Effector CD4-positive, alpha-beta T cell (primary cell): Measurements from ENCODE around the gene TBCK.
"Not testable (repeated sequence)": the region's sequence is repeated elsewhere in the genome, so short reads cannot be mapped to it uniquely, and the experiment has no call there.

Experiments
- DNase-seq: peaks from one replicate; pipeline ENCODE4 v3.0.0-alpha.2; 2020

The TBCK gene

DNA sequence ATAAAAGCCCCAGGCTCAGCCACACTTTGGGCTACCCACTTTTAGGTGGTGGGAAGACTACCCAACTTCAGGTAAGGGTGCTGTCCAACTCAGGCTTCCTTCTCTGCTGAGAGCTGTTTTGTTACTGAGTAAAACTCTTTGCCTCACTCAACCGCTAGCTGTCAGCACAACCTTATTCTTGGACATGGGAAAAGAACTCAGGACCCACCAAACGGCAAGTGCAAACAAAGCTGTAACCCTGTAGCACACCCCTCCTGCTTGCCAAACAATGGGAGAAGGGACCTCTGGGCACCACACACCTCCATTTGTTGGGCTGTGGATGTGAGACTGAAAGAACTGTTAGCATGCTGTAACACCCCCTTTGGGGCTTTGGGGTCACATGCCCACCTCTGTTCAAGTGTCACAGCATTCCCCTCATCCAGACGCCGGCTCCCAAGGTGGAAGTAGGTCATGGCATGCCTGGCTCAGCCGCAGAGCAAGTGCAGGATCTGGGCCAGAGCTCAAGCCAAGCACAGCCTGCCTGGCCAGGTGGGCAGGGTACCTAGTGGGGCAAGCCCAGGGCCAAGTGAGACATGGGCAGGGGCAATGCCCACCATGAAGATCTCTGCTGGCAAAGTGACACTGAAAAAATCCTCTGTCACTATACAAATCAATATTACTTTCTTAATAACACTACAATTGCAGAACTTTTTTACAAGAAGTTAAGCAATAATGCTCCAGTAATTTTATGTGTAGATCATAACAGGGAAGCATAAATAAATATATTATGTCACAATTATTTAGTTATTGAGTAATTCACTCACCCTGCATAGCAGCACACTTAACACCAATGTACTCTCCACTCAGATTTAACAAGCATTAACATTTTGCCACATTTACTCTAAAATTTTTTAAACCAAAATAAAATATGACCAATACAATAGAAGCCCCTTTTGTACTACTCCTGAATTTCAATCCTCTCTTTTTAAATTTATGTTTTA lies 107.2 kb downstream of the TBCK start:
- no peak for DNase-seq

GRCh38 chr4:106201373-106201772 lies 114.6 kb downstream of the TBCK start:
- no peak for DNase-seq

GRCh38 chr4:106195435-106195950 lies 120.5 kb downstream of the TBCK start:
- DNase-seq = no peak

DNA sequence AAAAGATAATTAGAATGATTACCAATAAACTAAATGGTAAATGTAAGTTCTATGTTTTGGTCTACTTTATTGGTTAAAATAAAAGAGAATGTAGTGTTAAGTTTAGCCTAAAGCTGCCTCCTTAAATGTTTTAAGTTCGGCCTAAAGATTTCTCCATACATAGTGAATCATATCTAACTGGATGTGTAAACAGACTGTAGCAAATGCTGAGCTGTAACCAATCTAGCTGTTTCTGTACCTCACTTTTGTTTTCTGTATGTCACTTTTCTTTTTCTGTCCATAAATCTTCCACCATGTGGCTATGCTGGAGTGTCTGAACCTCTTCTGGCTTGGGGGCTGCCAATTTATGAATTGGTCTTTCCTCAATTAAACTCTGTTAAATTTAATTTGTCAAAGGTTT lies 121.2 kb downstream of the TBCK start:
- DNase-seq = no peak

DNA sequence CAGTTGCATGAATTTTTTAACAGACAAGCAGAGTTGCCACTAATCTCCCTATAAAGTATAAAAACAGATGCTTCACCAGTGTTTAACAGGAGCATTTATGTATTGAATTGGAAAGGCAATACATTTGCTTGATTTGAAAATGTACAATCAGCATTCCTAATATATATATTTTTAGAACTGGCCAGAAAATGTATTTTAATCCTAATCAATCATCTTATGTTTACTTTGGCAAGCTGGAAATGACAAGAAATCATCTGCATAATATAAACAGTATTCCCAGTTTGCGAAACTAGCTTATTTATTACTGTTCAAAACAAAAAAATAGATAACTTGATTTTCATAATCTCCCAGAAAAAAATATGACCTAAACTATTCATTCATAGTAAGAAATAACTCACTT lies 123.9 kb downstream of the TBCK start:
- DNase-seq = no peak

- DNase-seq = no peak
Measured at GRCh38 chr4:106186201-106186600, 129.8 kb downstream of the TBCK start.

DNA sequence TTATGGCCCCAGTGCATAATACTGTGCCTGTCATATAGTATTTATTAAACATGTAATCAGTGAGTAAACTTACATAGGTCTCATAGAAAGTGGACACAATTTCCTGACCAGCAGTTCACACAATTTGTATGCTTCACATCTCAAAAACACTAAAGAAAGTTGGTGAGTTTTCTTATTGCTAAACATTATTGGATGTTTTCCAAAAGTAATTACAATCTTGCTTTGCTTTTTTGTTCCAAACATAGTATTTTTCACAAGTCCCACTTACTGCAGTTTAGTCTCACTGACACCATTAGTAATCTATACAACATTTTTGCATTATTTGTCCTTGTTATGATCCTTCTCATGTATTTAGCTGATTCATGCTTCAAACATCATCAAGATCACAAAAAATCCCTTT lies 132.5 kb downstream of the TBCK start:
- no peak for DNase-seq

GRCh38 chr4:106172861-106173260 lies 143.1 kb downstream of the TBCK start:
- DNase-seq = no peak

DNA sequence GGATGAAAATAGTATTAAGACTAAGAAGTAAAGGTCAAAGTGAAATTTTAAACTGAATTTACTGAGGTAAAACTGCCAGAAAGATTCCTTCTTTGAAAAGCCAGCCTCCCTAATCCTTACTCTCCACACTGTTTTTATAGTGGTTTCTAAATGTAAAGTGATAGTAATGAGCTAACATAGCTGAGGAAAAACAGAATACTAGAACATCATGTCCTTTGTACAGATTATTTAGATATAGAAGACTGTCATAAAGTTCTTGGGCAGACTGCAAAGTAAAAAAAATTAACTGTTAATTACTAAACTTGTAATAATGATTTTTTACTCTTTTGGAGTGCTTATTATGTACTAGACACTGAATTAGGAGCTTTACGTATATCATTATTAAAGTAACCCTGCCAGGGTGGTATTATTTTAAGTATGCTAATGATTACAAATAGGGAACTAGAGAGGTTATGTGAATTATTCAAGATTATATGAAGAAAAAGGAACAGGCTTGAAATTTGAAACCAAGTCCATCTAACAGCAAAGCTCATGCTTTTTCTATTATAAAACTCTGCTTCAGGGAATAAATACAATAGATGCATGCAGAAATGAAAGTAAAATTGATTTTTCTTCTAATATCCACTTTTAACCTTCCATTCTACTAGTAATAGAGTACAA lies 150.5 kb downstream of the TBCK start:
- no peak for DNase-seq

- DNase-seq = no peak
Measured at GRCh38 chr4:106162278-106162677, 153.7 kb downstream of the TBCK start.

GRCh38 chr4:106160560-106160959 lies 155.4 kb downstream of the TBCK start:
- no peak for DNase-seq

DNA sequence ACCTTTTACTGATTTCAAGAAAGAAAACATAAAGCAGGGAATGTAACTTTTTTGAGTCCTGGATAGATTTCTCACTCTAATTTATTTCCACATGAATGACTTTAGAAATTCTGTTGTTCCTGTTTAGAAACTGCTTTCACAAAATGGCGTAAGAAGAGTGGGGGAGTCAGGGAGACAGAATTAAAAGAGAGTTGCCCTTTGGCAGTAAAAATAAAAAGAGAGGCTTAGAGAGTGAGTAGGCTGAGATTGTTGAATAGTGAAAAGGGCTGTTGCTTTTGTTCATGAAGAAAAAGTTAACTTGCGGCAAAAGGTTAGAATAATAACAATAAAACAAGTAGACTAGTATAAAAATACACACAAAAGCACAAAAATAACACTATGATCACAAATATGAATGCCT lies 166.1 kb downstream of the TBCK start:
- DNase-seq = no peak

- no peak for DNase-seq
Measured at GRCh38 chr4:106149026-106149425, 167.0 kb downstream of the TBCK start.

- DNase-seq = no peak
Measured at GRCh38 chr4:106142616-106143127, 173.3 kb downstream of the TBCK start.

DNA sequence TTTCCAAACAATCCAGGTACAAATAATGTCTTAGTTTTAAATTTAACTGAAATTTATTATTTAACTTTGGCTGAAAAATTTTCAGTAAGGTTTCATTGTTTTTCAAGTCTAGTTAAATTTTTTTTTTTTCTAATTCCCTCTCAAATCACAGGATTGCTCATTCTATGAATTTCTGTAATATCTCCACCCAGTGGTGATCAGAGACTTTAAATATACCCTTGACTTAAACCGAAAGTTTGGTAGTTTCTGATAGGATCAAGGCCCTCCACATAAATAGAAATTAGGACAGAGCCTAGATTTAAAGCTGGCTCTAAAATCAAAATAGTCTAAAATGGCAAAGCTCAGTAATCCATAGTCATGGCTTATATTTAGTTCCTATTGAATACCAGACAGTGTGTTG lies 175.4 kb downstream of the TBCK start:
- no peak for DNase-seq

- no peak for DNase-seq
Measured at GRCh38 chr4:106136777-106137331, 179.2 kb downstream of the TBCK start.

DNA sequence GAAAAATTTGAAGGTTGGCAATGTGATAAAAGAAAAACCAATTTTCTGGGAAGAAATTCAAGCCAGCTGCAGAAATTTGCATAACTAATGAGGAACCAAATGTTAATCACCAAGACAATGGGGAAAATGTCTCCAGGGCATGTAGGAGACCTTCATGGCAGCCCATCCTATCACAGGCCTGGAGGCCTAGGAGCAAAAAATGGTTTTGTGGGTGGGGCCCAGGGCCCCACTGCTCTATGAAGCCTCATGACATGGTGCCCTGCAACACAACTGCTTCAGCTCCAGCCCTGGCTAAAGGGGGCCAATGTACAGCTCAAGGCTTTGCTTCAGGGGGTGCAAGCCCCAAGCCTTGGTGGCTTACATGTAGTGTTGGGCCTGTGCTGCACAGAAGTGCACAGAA lies 184.0 kb downstream of the TBCK start:
- no peak for DNase-seq

DNA sequence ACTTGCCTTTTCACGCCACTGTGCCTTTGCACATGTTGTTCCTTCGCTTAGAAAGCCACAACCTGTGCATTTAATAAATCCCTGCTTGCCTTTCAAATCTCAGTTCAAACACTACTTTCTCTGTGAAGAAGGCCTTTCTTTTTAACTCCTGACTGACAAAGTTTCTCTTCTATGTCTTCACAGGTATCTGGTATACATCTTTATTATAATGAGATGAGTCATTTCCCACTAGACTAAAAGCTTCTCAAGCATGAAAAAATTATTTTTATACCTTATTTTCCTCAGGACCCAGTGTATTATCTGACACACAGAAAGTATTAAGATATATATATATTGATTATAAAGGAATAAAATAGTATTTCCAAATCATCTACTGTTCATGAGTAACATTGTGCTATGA lies 189.9 kb downstream of the TBCK start:
- DNase-seq = no peak

GRCh38 chr4:106119949-106120555 lies 196.0 kb downstream of the TBCK start:
- DNase-seq = not testable (repeated sequence)

GRCh38 chr4:106116025-106116424 lies 200.0 kb downstream of the TBCK start:
- no peak for DNase-seq

GRCh38 chr4:106114270-106114669 lies 201.7 kb downstream of the TBCK start:
- DNase-seq = no peak

DNA sequence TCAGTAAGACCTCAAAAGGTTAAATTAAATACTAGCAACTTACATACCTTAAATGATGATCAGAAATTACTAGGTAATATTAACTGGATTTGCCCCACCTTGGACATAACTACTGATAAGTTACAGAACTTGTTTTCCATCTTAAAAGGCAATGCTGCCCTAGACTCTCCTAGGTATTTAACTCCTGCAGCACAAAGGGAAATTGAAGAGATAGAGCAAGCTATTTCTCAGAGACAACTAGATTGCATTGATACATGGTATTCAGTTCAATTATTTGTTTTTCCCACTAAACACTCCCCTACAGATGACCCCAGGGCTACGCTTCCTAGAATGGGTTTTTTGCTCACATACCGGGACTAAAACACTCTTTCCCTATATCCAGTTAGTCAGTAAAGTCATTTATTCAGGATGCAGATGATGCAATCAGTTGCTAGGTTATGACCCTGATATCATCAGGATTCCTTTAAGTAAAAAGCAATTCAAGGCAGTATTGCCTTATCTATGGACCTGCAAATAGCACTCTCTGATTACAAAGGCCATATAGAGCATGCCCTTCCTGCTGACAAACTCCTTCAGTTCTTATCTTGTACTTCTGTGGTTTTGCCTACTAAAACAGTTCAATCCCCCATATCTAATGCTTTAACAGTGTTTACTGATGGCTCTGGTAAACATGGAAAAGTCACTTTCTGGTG lies 204.1 kb downstream of the TBCK start:
- not testable (repeated sequence) for DNase-seq
